ENCODE measurements around the gene SMIM10L1. TPM values are rescaled to one million over a fixed set of nuclear protein-coding genes. Genes with fewer than 3 reads are reported as not detected.

SMIM10L1 gene
- polyA plus RNA-seq, 2 donors: 3.5 to 6.9 TPM

GRCh38 chr12:11178250-11178649 lies 7.3 kb downstream of the SMIM10L1 start:
- no peaks in the 10 kb centered on the region for H3K9me3 ChIP-seq (ENCODE audit: control insufficient read depth in 2 of 2, insufficient read depth in 1 of 2, low read depth in 1 of 2, low read length in 1 of 2)
- no peak overlapping the region for H3K4me3 ChIP-seq (ENCODE audit: low read depth in 1 of 2, low read length in 2 of 2)
- no peaks in the 10 kb centered on the region for H3K36me3 ChIP-seq (ENCODE audit: control insufficient read depth in 2 of 2, insufficient read depth in 2 of 2, low read length in 1 of 2)
- WGBS, 2 donors: 90 to 100% methylated on average over 1 of the region's 1 CpG
- H3K27ac ChIP-seq (ENCODE audit: low read depth in 2 of 2, low read length in 1 of 2): no peak overlapping the region
- no peaks in the 10 kb centered on the region for H3K27me3 ChIP-seq (ENCODE audit: control insufficient read depth in 1 of 2, insufficient read depth in 2 of 2, low read length in 2 of 2)
- H3K4me1 ChIP-seq (ENCODE audit: control insufficient read depth in 2 of 2, insufficient read depth in 2 of 2, low read length in 1 of 2): peaks cover 0 to 2% of the 10 kb centered on the region in 2 donors

GRCh38 chr12:11182529-11182928 lies 11.5 kb downstream of the SMIM10L1 start:
- Histone ChIP-seq H3K4me1 (ENCODE audit: control insufficient read depth in 2 of 2, insufficient read depth in 2 of 2, low read length in 1 of 2) (peaks cover 0 to 2% of the 10 kb centered on the region in 2 donors), H3K27ac (ENCODE audit: low read depth in 2 of 2, low read length in 1 of 2) (no peak overlapping the region), H3K4me3 (ENCODE audit: low read depth in 1 of 2, low read length in 2 of 2) (no peak overlapping the region), H3K9me3 (ENCODE audit: control insufficient read depth in 2 of 2, insufficient read depth in 1 of 2, low read depth in 1 of 2, low read length in 1 of 2) (no peaks in the 10 kb centered on the region), H3K27me3 (ENCODE audit: control insufficient read depth in 1 of 2, insufficient read depth in 2 of 2, low read length in 2 of 2) (no peaks in the 10 kb centered on the region), H3K36me3 (ENCODE audit: control insufficient read depth in 2 of 2, insufficient read depth in 2 of 2, low read length in 1 of 2) (no peaks in the 10 kb centered on the region)

GRCh38 chr12:11183011-11183410 lies 12.0 kb downstream of the SMIM10L1 start:
- no peak overlapping the region for H3K27ac ChIP-seq (ENCODE audit: low read depth in 2 of 2, low read length in 1 of 2)
- no peaks in the 10 kb centered on the region for H3K9me3 ChIP-seq (ENCODE audit: control insufficient read depth in 2 of 2, insufficient read depth in 1 of 2, low read depth in 1 of 2, low read length in 1 of 2)
- no peaks in the 10 kb centered on the region for H3K27me3 ChIP-seq (ENCODE audit: control insufficient read depth in 1 of 2, insufficient read depth in 2 of 2, low read length in 2 of 2)
- H3K36me3 ChIP-seq (ENCODE audit: control insufficient read depth in 2 of 2, insufficient read depth in 2 of 2, low read length in 1 of 2): no peaks in the 10 kb centered on the region
- peaks cover 0 to 2% of the 10 kb centered on the region in 2 donors for H3K4me1 ChIP-seq (ENCODE audit: control insufficient read depth in 2 of 2, insufficient read depth in 2 of 2, low read length in 1 of 2)
- H3K4me3 ChIP-seq (ENCODE audit: low read depth in 1 of 2, low read length in 2 of 2): no peak overlapping the region

- WGBS, 2 donors: 40 to 58% methylated on average over 2 of the region's 2 CpGs
- no peak within 1 kb of the TSS for H3K4me3 ChIP-seq (ENCODE audit: low read depth in 1 of 2, low read length in 2 of 2)
- no peaks in the 10 kb centered on the region for H3K9me3 ChIP-seq (ENCODE audit: control insufficient read depth in 2 of 2, insufficient read depth in 1 of 2, low read depth in 1 of 2, low read length in 1 of 2)
- no peaks in the 10 kb centered on the region for H3K36me3 ChIP-seq (ENCODE audit: control insufficient read depth in 2 of 2, insufficient read depth in 2 of 2, low read length in 1 of 2)
- peaks cover 0 to 2% of the 10 kb centered on the region in 2 donors for H3K4me1 ChIP-seq (ENCODE audit: control insufficient read depth in 2 of 2, insufficient read depth in 2 of 2, low read length in 1 of 2)
- no peaks in the 10 kb centered on the region for H3K27me3 ChIP-seq (ENCODE audit: control insufficient read depth in 1 of 2, insufficient read depth in 2 of 2, low read length in 2 of 2)
- no peak within 1 kb of the TSS for H3K27ac ChIP-seq (ENCODE audit: low read depth in 2 of 2, low read length in 1 of 2)
Observed at GRCh38 chr12:11186837-11187236, 15.8 kb downstream of the SMIM10L1 start, which contains the start of gene TAS2R42. TSS of gene TAS2R42 (minus strand) at chr12:11186937. CDS start at chr12:11186937, 0 bp downstream.

- Histone ChIP-seq H3K4me3 (ENCODE audit: low read depth in 1 of 2, low read length in 2 of 2) (no peak overlapping the region), H3K36me3 (ENCODE audit: control insufficient read depth in 2 of 2, insufficient read depth in 2 of 2, low read length in 1 of 2) (no peaks in the 10 kb centered on the region), H3K9me3 (ENCODE audit: control insufficient read depth in 2 of 2, insufficient read depth in 1 of 2, low read depth in 1 of 2, low read length in 1 of 2) (no peaks in the 10 kb centered on the region), H3K4me1 (ENCODE audit: control insufficient read depth in 2 of 2, insufficient read depth in 2 of 2, low read length in 1 of 2) (no peaks in the 10 kb centered on the region), H3K27me3 (ENCODE audit: control insufficient read depth in 1 of 2, insufficient read depth in 2 of 2, low read length in 2 of 2) (no peaks in the 10 kb centered on the region), H3K27ac (ENCODE audit: low read depth in 2 of 2, low read length in 1 of 2) (no peak overlapping the region)
Observed at GRCh38 chr12:11202811-11203210, 31.8 kb downstream of the SMIM10L1 start.

GRCh38 chr12:11204173-11204572 lies 33.2 kb downstream of the SMIM10L1 start:
- Histone ChIP-seq H3K36me3 (ENCODE audit: control insufficient read depth in 2 of 2, insufficient read depth in 2 of 2, low read length in 1 of 2) (no peaks in the 10 kb centered on the region), H3K27me3 (ENCODE audit: control insufficient read depth in 1 of 2, insufficient read depth in 2 of 2, low read length in 2 of 2) (no peaks in the 10 kb centered on the region), H3K4me1 (ENCODE audit: control insufficient read depth in 2 of 2, insufficient read depth in 2 of 2, low read length in 1 of 2) (no peaks in the 10 kb centered on the region), H3K4me3 (ENCODE audit: low read depth in 1 of 2, low read length in 2 of 2) (no peak overlapping the region), H3K9me3 (ENCODE audit: control insufficient read depth in 2 of 2, insufficient read depth in 1 of 2, low read depth in 1 of 2, low read length in 1 of 2) (no peaks in the 10 kb centered on the region), H3K27ac (ENCODE audit: low read depth in 2 of 2, low read length in 1 of 2) (no peak overlapping the region)
- WGBS, 2 donors: 93% methylated on average over 3 of the region's 3 CpGs

GRCh38 chr12:11209113-11209512 lies 38.1 kb downstream of the SMIM10L1 start:
- Histone ChIP-seq H3K4me3 (ENCODE audit: low read depth in 1 of 2, low read length in 2 of 2) (no peak overlapping the region), H3K27ac (ENCODE audit: low read depth in 2 of 2, low read length in 1 of 2) (no peak overlapping the region), H3K4me1 (ENCODE audit: control insufficient read depth in 2 of 2, insufficient read depth in 2 of 2, low read length in 1 of 2) (no peaks in the 10 kb centered on the region), H3K27me3 (ENCODE audit: control insufficient read depth in 1 of 2, insufficient read depth in 2 of 2, low read length in 2 of 2) (no peaks in the 10 kb centered on the region), H3K36me3 (ENCODE audit: control insufficient read depth in 2 of 2, insufficient read depth in 2 of 2, low read length in 1 of 2) (no peaks in the 10 kb centered on the region), H3K9me3 (ENCODE audit: control insufficient read depth in 2 of 2, insufficient read depth in 1 of 2, low read depth in 1 of 2, low read length in 1 of 2) (no peaks in the 10 kb centered on the region)
- 65 to 82% methylated on average over 1 of the region's 1 CpG for WGBS, 2 donors

Other genes starting within 250 kb of the SMIM10L1 start
- not detected for gene PRH2, start 242.0 kb upstream of the SMIM10L1 start, polyA plus RNA-seq
- gene TAS2R14, start 231.9 kb upstream of the SMIM10L1 start, polyA plus RNA-seq: under 1 TPM; 0.35 to 0.94 TPM
- gene TAS2R50, start 184.3 kb upstream of the SMIM10L1 start, polyA plus RNA-seq: not detected
- under 1 TPM; 0.07 to 0.08 TPM for gene TAS2R20, start 172.9 kb upstream of the SMIM10L1 start, polyA plus RNA-seq
- under 1 TPM in 1 of 2 donors, not detected in 1; 0.08 TPM for gene TAS2R19, start 148.6 kb upstream of the SMIM10L1 start, polyA plus RNA-seq
- gene TAS2R31, start 139.8 kb upstream of the SMIM10L1 start, polyA plus RNA-seq: under 1 TPM; 0.09 to 0.16 TPM
- not detected for gene TAS2R46, start 108.9 kb upstream of the SMIM10L1 start, polyA plus RNA-seq
- gene TAS2R43, start 78.9 kb upstream of the SMIM10L1 start, polyA plus RNA-seq: not detected
- gene TAS2R30, start 36.5 kb upstream of the SMIM10L1 start, polyA plus RNA-seq: under 1 TPM in 1 of 2 donors, not detected in 1; 0.12 TPM
- not detected for gene TAS2R42, start 15.7 kb downstream of the SMIM10L1 start, polyA plus RNA-seq
- under 1 TPM in 1 of 2 donors, not detected in 1; 0.10 TPM for gene PRB3, start 98.5 kb downstream of the SMIM10L1 start, polyA plus RNA-seq
- not detected for gene PRB4, start 139.2 kb downstream of the SMIM10L1 start, polyA plus RNA-seq
- not detected for gene PRB2, start 224.4 kb downstream of the SMIM10L1 start, polyA plus RNA-seq

All from esophagus (tissue), 2 donors.